ENCODE results near the gene KRTAP12-4. TPM values are rescaled to one million over a fixed set of nuclear protein-coding genes. Genes with fewer than 3 reads are reported as not detected.

The KRTAP12-4 gene
- total and polyA plus RNA-seq, 2 donors (not counting 3 experiments of a cell fraction or from before 2014, with no cell fraction given) = not detected

- DNase-seq (ENCODE audit: low read depth, low spot score) (no peak), FAIRE-seq (no peak)
- Histone ChIP-seq H4K20me1 (replicated peaks; ENCODE audit: control insufficient read depth, extremely low read depth, insufficient read depth, low read length) (no peaks in the 10 kb centered on the region), H3K9ac (replicated peaks; ENCODE audit: extremely low read depth, insufficient read depth, low read length) (no peak overlapping the region), H3K4me3 (replicated peaks in 1 of 3; ENCODE audit: insufficient read depth in 1 of 3, low read depth in 1 of 3, low read length in 3 of 3) (no peak overlapping the region), H3K4me1 (ENCODE audit: control insufficient read depth, extremely low read depth, insufficient read depth, low read length) (no peaks in the 10 kb centered on the region), H3K27me3 (ENCODE audit: control insufficient read depth in 2 of 2, insufficient read depth in 2 of 2, low read length in 2 of 2) (no peaks in the 10 kb centered on the region), H3K27ac (ENCODE audit: insufficient read depth, low read depth, low read length) (no peak overlapping the region), H3K9me3 (replicated peaks; ENCODE audit: control insufficient read depth, insufficient read depth, low read length) (peaks cover 5% of the 10 kb centered on the region), H2AFZ (ENCODE audit: low read depth, low read length) (no peak overlapping the region), H3K36me3 (ENCODE audit: control insufficient read depth in 2 of 2, extremely low read depth in 1 of 2, insufficient read depth in 2 of 2, low read length in 2 of 2) (no peaks in the 10 kb centered on the region), H3K4me2 (ENCODE audit: insufficient read depth, low read length) (no peak overlapping the region), H3K9me1 (replicated peaks; ENCODE audit: control insufficient read depth, extremely low read depth, insufficient read depth, low read length) (no peaks in the 10 kb centered on the region), H3K79me2 (ENCODE audit: control insufficient read depth, insufficient read depth, low read length) (no peaks in the 10 kb centered on the region)
- POLR2A ChIA-PET = no interaction called here
- intact Hi-C loops (cut with micrococcal nuclease) = no loop called here
- no TSS peak for BruUV-seq (replicated peaks)
- CTCF ChIA-PET = no interaction called here
- dilution Hi-C loops (cut with MboI; ENCODE audit: extremely low pct_ligation_motif_present, low sequenced_read_pairs) = no loop called here
- TF ChIP-seq MYC (IDR thresholded peaks at IDR 0.05; ENCODE audit: low read depth, low read length) = no peak
- no peak for TF ChIP-seq JUN (IDR thresholded peaks at IDR 0.05; ENCODE audit: borderline replicate concordance, insufficient read depth, insufficient read length, low read depth)
- TF ChIP-seq, protein P1, sequence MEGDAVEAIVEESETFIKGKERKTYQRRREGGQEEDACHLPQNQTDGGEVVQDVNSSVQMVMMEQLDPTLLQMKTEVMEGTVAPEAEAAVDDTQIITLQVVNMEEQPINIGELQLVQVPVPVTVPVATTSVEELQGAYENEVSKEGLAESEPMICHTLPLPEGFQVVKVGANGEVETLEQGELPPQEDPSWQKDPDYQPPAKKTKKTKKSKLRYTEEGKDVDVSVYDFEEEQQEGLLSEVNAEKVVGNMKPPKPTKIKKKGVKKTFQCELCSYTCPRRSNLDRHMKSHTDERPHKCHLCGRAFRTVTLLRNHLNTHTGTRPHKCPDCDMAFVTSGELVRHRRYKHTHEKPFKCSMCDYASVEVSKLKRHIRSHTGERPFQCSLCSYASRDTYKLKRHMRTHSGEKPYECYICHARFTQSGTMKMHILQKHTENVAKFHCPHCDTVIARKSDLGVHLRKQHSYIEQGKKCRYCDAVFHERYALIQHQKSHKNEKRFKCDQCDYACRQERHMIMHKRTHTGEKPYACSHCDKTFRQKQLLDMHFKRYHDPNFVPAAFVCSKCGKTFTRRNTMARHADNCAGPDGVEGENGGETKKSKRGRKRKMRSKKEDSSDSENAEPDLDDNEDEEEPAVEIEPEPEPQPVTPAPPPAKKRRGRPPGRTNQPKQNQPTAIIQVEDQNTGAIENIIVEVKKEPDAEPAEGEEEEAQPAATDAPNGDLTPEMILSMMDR (IDR thresholded peaks at IDR 0.05; ENCODE audit: extremely low read depth in 1 of 2, insufficient read depth in 1 of 2, low read depth in 1 of 2, low read length in 2 of 2) = no peak
- TF ChIP-seq GATA2 (IDR thresholded peaks at IDR 0.05; ENCODE audit: insufficient read depth, insufficient read length, low read depth, low read length) = no peak
- no peak for TF ChIP-seq POLR2AphosphoS5 (IDR thresholded peaks at IDR 0.05; ENCODE audit: insufficient read depth, low read depth, low read length)
- TF ChIP-seq, protein P2, sequence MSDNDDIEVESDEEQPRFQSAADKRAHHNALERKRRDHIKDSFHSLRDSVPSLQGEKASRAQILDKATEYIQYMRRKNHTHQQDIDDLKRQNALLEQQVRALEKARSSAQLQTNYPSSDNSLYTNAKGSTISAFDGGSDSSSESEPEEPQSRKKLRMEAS (IDR thresholded peaks at IDR 0.05; ENCODE audit: insufficient read depth, insufficient read length) = no peak
- TF ChIP-seq FOS (IDR thresholded peaks at IDR 0.05; ENCODE audit: borderline replicate concordance, insufficient read depth, low read length) = no peak
- no peak for TF ChIP-seq EZH2 (IDR thresholded peaks at IDR 0.05; ENCODE audit: borderline replicate concordance, low read depth, low read length, severe bottlenecking)
- TF ChIP-seq POLR2A (IDR thresholded peaks at IDR 0.05; ENCODE audit: low read depth, low read length) = no peak
Observed at GRCh38 chr21:44614961-44615391, 39.5 kb downstream of the KRTAP12-4 start.
